Right atrium auricular region (tissue), 2 donors: ENCODE measurements around the gene C5. TPM values are rescaled to one million over a fixed set of nuclear protein-coding genes. Genes with fewer than 3 reads are reported as not detected.

Source experiments
- DNase-seq: peaks from one replicate; pipeline ENCODE4 v3.0.0-alpha.2; 2019; ENCODE audit warnings: low spot score
- H3K27ac ChIP-seq, 2 donors: fragments of 200-600 bp; sonication (generic); 1 replicate in 1 of 2; 2 replicates in 1 of 2; pipeline ENCODE4 v1.5.1; 2016 to 2019
- H3K27me3 ChIP-seq, 2 donors: fragments of 200-600 bp; sonication (generic); one replicate each; pipeline versions ENCODE4 v1.5.1 to v1.6.0; 2017 to 2019
- H3K36me3 ChIP-seq: fragments of 200-600 bp; sonication (generic); one replicate; pipeline ENCODE4 v1.5.1; 2016
- H3K4me1 ChIP-seq, 2 donors: fragments of 200-600 bp; sonication (generic); one replicate each; pipeline versions ENCODE4 v1.5.1 to v1.6.0; 2017 to 2019
- H3K4me3 ChIP-seq, 2 donors: fragments of 200-600 bp; sonication (generic); 1 replicate in 1 of 2; 2 replicates in 1 of 2; pipeline ENCODE4 v1.5.1; 2017 to 2019; ENCODE audit warnings: mild to moderate bottlenecking in 1 of 2, moderate library complexity in 1 of 2
- H3K9me3 ChIP-seq, 2 donors: fragments of 200-600 bp; sonication (generic); one replicate each; pipeline ENCODE4 v1.5.1; 2019
- total RNA-seq, 2 donors: library from RNA; depleted of rRNA; stranded (reverse); fragments of >200 nt; gene quantifications; one replicate each; pipeline ENCODE4 v1.1.0, GENCODE V29; 2016
- TF ChIP-seq, protein P1 (sequence below), 2 donors: fragments of 200-600 bp; sonication (generic); IDR thresholded peaks; one replicate each; pipeline ENCODE4 v1.5.1; 2019; ENCODE audit warnings: antibody characterized with exemption in 2 of 2

Gene C5
- total RNA-seq, 2 donors from 2014 or later, result 0.82 to 1.1 TPM

DNA sequence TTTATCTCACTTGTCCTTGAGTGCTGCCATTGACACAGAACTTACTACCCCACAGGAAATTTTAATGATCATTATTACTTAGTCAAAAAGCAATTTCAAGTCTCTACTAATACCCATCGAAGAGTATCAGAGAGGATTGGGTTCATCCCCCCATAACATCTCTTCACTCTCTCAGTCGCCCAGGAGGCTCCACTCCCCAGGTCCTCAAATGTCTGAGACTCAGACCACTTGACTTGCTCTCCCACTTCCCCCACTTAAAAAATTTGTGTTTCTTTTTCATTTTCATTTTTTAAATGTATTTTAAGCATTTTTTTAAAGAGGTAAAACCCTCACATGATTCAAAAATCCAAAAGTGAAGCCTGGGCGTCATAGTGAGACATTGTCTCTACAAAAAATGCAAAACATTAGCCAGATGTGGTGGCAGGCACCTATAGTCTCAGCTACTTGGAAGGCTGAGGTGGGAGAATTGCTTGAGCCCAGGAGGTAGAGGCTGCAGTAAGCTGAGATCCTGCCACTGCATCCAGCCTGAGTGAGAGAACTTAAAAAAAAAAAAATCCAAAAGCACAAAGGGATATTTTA lies 66.7 kb downstream of the C5 start:
- Histone ChIP-seq H3K4me1 (peaks cover 0 to 6% of the 10 kb centered on the region in 2 donors), H3K36me3 (no peaks in the 10 kb centered on the region), H3K9me3 (no peaks in the 10 kb centered on the region), H3K27ac (no peak overlapping the region), H3K27me3 (no peaks in the 10 kb centered on the region), H3K4me3 (no peak overlapping the region)
- TF ChIP-seq, protein P1, sequence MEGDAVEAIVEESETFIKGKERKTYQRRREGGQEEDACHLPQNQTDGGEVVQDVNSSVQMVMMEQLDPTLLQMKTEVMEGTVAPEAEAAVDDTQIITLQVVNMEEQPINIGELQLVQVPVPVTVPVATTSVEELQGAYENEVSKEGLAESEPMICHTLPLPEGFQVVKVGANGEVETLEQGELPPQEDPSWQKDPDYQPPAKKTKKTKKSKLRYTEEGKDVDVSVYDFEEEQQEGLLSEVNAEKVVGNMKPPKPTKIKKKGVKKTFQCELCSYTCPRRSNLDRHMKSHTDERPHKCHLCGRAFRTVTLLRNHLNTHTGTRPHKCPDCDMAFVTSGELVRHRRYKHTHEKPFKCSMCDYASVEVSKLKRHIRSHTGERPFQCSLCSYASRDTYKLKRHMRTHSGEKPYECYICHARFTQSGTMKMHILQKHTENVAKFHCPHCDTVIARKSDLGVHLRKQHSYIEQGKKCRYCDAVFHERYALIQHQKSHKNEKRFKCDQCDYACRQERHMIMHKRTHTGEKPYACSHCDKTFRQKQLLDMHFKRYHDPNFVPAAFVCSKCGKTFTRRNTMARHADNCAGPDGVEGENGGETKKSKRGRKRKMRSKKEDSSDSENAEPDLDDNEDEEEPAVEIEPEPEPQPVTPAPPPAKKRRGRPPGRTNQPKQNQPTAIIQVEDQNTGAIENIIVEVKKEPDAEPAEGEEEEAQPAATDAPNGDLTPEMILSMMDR (IDR thresholded peaks at IDR 0.05), result no peak
- DNase-seq, result no peak

DNA sequence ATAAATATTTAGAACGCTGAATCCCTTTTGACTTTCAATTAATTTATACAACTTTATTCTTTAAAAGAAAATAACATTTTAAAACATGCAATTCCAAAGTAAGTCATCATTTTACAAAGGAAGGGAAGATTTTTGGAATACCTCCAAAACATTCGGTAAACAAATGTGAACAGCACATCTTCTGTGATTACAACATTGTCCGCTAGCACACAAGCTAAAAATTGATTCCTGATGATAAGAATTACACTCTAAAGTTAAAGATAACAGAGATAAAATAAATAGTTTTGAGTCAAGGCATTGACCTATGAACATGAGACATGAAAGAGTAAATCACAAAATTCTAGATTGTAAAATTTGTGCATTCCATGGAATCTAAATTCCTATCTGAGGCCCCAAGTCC lies 67.2 kb downstream of the C5 start:
- H3K9me3 ChIP-seq, result no peaks in the 10 kb centered on the region
- no peak overlapping the region for H3K4me3 ChIP-seq
- H3K36me3 ChIP-seq, result no peaks in the 10 kb centered on the region
- TF ChIP-seq, protein P1 (IDR thresholded peaks at IDR 0.05), result no peak
- no peaks in the 10 kb centered on the region for H3K27me3 ChIP-seq
- H3K27ac ChIP-seq, result no peak overlapping the region
- no peak for DNase-seq
- H3K4me1 ChIP-seq, result peaks cover 0 to 6% of the 10 kb centered on the region in 2 donors

GRCh38 chr9:120980951-120981350 lies 69.1 kb downstream of the C5 start:
- Histone ChIP-seq H3K9me3 (no peaks in the 10 kb centered on the region), H3K4me3 (no peak overlapping the region), H3K36me3 (no peaks in the 10 kb centered on the region), H3K27ac (no peak overlapping the region), H3K27me3 (no peaks in the 10 kb centered on the region), H3K4me1 (peaks cover 0 to 4% of the 10 kb centered on the region in 2 donors)
- DNase-seq, result no peak
- TF ChIP-seq, protein P1 (IDR thresholded peaks at IDR 0.05), result no peak

GRCh38 chr9:120979797-120980196 lies 70.3 kb downstream of the C5 start:
- no peaks in the 10 kb centered on the region for H3K9me3 ChIP-seq
- TF ChIP-seq, protein P1 (IDR thresholded peaks at IDR 0.05), result no peak
- no peaks in the 10 kb centered on the region for H3K4me1 ChIP-seq
- no peaks in the 10 kb centered on the region for H3K27me3 ChIP-seq
- H3K27ac ChIP-seq, result no peak overlapping the region
- H3K36me3 ChIP-seq, result no peaks in the 10 kb centered on the region
- DNase-seq, result no peak
- H3K4me3 ChIP-seq, result no peak overlapping the region

DNA sequence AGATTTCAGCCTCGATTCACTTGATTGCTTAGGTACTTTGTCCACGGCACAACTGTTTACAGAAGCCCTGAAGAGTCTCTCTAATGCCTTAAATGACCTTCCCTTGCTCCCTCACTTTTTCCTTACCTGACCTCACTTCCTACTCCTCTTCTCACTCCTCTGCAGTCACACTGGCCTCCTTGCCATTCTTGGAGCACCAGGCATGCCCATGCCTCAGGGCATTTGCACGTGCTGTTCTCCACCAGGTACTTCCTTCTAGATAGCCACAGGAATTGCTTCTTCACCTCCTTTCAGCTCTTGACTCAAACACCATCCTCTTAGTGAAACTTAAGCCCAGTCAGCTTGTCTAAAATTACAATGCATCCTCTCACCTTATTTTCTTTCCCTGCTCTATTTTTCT lies 71.1 kb downstream of the C5 start:
- no peaks in the 10 kb centered on the region for H3K36me3 ChIP-seq
- no peaks in the 10 kb centered on the region for H3K9me3 ChIP-seq
- no peak for DNase-seq
- H3K27me3 ChIP-seq, result no peaks in the 10 kb centered on the region
- TF ChIP-seq, protein P1 (IDR thresholded peaks at IDR 0.05), result no peak
- H3K4me3 ChIP-seq, result no peak overlapping the region
- no peaks in the 10 kb centered on the region for H3K4me1 ChIP-seq
- H3K27ac ChIP-seq, result no peak overlapping the region

DNA sequence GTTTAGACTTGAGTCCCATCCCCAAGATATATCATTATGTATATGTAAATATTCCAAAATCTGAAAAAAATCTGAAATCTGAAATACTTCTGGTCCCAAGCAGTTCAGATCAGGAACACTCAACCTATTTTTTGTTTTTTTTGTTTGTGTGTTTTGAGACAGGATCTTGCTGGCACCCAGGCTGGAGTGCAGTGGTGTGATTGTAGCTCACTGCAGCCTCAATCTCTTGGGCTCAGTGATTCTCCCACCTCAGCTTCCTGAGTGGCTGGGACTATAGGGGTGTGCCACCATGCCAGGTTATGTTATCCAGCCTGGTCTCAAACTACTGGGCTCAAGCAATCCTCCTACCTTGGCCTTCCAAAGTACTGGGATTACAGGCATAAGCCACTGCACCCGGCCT lies 72.8 kb downstream of the C5 start:
- TF ChIP-seq, protein P1 (IDR thresholded peaks at IDR 0.05), result no peak
- Histone ChIP-seq H3K9me3 (no peaks in the 10 kb centered on the region), H3K36me3 (no peaks in the 10 kb centered on the region), H3K4me1 (no peaks in the 10 kb centered on the region), H3K27ac (no peak overlapping the region), H3K27me3 (no peaks in the 10 kb centered on the region), H3K4me3 (no peak overlapping the region)
- DNase-seq, result no peak
